HG02885 (cell line): ENCODE results near the gene ANP32A.
"Not testable (repeated sequence)": the region's sequence is repeated elsewhere in the genome, so short reads cannot be mapped to it uniquely, and the experiment has no call there.

Experiments
- ATAC-seq: cut with Tn5 transposase; IDR thresholded peaks from one replicate; pipeline ENCODE4 v1.9.1; 2021; ENCODE audit warnings: mild to moderate bottlenecking; ENCODE audit not compliant: unreplicated experiment, poor library complexity

The ANP32A gene

GRCh38 chr15:68763063-68763462, 57.6 kb downstream of the ANP32A start:
- no peak for ATAC-seq

GRCh38 chr15:68759982-68760579, 60.6 kb downstream of the ANP32A start:
- not testable (repeated sequence) for ATAC-seq

GRCh38 chr15:68755731-68756130, 65.0 kb downstream of the ANP32A start:
- ATAC-seq: no peak

- no peak for ATAC-seq
These were observed 69.1 kb downstream of the ANP32A start for GRCh38 chr15:68751622-68752021.

GRCh38 chr15:68749793-68750192, 70.9 kb downstream of the ANP32A start:
- ATAC-seq: no peak

- ATAC-seq: no peak
These were observed 71.3 kb downstream of the ANP32A start for GRCh38 chr15:68749365-68749764.

- no peak for ATAC-seq
These were observed 77.4 kb downstream of the ANP32A start for GRCh38 chr15:68743256-68743655.

GRCh38 chr15:68739390-68740080, 81.2 kb downstream of the ANP32A start:
- ATAC-seq: no peak

GRCh38 chr15:68735610-68736009, 85.1 kb downstream of the ANP32A start:
- ATAC-seq: no peak

GRCh38 chr15:68734881-68735280, 85.8 kb downstream of the ANP32A start:
- no peak for ATAC-seq

GRCh38 chr15:68734352-68734751, 86.3 kb downstream of the ANP32A start:
- ATAC-seq: no peak

GRCh38 chr15:68733666-68734065, 87.0 kb downstream of the ANP32A start:
- ATAC-seq: no peak

- ATAC-seq: no peak
These were observed 88.2 kb downstream of the ANP32A start for GRCh38 chr15:68732451-68732850.

- no peak for ATAC-seq
These were observed 89.5 kb downstream of the ANP32A start for GRCh38 chr15:68730976-68731897.

- ATAC-seq: no peak
These were observed 90.2 kb downstream of the ANP32A start for GRCh38 chr15:68730471-68730919.

- no peak for ATAC-seq
These were observed 90.8 kb downstream of the ANP32A start for GRCh38 chr15:68729789-68730411.
